NCI-H345 treated with DMSO at 0.1 percent for 48 hours (cell line): ENCODE measurements around the gene ANGEL1.

Experiments
- DNase-seq: peaks from one replicate; lab custom pipeline; 2025; ENCODE audit not compliant: unreplicated experiment; lab: John Stamatoyannopoulos, UW

ANGEL1 gene, protein sequence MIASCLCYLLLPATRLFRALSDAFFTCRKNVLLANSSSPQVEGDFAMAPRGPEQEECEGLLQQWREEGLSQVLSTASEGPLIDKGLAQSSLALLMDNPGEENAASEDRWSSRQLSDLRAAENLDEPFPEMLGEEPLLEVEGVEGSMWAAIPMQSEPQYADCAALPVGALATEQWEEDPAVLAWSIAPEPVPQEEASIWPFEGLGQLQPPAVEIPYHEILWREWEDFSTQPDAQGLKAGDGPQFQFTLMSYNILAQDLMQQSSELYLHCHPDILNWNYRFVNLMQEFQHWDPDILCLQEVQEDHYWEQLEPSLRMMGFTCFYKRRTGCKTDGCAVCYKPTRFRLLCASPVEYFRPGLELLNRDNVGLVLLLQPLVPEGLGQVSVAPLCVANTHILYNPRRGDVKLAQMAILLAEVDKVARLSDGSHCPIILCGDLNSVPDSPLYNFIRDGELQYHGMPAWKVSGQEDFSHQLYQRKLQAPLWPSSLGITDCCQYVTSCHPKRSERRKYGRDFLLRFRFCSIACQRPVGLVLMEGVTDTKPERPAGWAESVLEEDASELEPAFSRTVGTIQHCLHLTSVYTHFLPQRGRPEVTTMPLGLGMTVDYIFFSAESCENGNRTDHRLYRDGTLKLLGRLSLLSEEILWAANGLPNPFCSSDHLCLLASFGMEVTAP

GRCh38 chr14:76812422-76813383, at the start of gene ANGEL1:
TSS of gene ANGEL1 (minus strand) at chr14:76812882. CDS start at chr14:76812827, 55 bp downstream.
- DNase-seq, result peak; percentile 80

DNA sequence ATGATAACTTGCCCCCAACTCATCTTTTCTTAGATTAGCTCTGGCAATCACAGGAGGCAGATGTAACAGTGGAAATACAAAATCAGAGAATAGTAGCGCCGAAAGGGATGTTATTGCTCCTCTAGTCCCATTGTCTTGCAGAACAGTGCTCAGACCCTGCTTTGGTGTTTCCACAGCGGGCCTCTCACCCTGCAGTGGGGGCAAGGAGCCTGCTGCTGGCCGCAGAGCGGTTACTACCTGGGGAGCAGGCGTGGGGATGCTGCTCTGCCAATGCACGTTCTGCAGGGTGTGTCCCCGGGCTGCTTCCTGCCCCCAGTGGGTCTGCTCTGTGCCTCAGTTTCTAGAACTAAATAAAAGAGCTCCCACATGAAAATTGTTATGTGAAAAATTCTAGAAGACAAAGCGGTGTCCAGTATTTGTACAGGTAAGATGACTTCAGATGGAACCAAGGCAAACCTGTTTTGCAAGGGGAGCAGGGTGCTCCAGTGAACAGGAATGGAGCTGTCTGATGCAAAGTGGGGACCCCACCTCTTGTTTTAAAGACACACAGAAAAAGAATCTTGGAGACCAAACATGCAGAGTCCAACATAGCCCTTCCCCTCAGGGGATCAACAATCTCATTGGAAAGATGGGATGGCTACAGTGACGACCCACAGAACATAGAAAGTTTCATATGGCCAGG, 49.0 kb upstream of the ANGEL1 start:
- no peak for DNase-seq

GRCh38 chr14:76856769-76857168, 44.1 kb upstream of the ANGEL1 start:
- no peak for DNase-seq

DNA sequence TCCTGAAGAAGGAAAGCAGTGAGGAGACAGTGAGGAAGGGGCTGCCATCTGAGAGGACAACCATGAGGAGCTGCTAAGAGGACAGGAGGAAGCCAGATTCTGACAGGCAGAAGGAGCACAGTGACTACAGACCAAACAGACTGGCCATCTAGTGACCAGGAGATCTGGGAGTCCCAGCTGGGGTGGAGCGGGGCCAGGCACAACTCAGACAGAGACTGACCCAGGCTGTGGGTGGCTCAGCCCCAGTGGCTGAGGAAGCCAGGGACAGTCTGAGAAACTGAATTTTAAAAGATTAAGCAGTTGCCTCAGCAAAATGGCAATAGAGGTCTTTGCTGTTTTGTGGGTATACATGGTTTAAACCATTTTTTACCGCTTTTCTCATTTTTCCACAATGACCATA, 42.4 kb upstream of the ANGEL1 start:
- DNase-seq, result no peak

GRCh38 chr14:76848879-76849278, 36.2 kb upstream of the ANGEL1 start:
- DNase-seq, result no peak

DNA sequence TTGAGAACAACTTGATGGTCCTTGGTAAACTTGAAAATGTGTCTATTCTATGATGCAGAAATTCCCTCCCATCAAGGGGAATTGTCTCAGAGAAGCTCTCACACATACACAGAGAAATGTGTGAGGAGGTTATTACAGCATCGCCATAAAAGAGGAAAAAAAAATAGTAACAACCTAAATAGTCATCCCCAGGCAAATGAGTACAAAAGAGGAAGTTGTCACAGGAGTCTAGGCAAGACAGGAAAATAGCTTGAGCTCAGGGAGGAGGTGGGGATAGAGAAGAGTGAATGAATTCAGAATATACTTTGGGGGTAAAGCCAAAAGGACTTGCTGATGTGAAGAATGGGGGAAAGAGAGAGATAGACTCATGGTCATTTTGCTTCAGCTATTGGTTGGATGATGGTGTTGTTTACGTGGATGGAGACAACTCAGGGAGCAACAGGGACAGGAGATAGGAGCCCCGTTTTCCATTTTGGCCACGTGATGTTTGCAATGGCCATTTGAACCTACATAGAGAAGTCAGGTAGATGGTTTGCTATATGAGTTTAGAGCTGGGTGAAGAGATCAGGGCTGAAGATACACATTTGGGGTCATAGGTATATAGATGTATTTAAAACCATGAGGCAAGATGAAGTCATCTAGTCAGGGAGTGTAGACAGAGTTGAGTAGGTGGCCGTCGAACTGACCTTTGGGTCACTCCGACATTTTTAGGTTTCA, 33.8 kb upstream of the ANGEL1 start:
- no peak for DNase-seq

- no peak for DNase-seq
These were observed 31.5 kb upstream of the ANGEL1 start for GRCh38 chr14:76844223-76844622.

GRCh38 chr14:76842414-76842813, 29.7 kb upstream of the ANGEL1 start:
- DNase-seq, result no peak

GRCh38 chr14:76837524-76837923, 24.8 kb upstream of the ANGEL1 start:
- DNase-seq, result no peak

DNA sequence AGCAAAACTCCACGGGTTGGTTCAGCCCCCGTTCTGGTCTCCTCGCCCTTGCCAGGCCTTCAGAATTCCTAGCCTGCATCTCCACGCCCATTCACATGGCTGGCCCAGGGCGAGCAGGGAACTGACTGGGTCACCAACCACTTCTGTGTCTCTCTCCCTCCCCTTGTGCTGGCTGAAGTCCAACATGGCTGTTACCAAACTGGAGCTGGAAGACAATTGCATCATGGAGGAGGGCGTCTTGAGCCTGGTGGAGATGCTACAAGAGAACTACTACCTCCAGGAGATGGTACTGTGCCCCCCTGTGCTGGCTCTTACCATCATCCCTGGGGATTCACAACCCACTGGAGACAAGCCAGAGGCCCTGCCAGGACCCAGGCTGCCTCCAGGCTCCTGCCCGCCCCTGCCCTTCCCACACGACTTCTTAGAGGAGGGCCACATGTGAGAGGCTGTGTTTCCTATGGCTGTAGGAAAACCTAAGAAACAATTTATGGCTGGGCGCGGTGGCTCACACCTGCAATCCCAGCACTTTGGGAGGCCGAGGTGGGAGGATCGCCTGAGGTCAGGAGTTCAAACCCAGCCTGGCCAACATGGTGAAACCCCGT, 23.4 kb upstream of the ANGEL1 start:
- no peak for DNase-seq

GRCh38 chr14:76834241-76834661, 21.6 kb upstream of the ANGEL1 start:
- no peak for DNase-seq

- no peak for DNase-seq
These were observed 20.3 kb upstream of the ANGEL1 start for GRCh38 chr14:76833011-76833410.

DNA sequence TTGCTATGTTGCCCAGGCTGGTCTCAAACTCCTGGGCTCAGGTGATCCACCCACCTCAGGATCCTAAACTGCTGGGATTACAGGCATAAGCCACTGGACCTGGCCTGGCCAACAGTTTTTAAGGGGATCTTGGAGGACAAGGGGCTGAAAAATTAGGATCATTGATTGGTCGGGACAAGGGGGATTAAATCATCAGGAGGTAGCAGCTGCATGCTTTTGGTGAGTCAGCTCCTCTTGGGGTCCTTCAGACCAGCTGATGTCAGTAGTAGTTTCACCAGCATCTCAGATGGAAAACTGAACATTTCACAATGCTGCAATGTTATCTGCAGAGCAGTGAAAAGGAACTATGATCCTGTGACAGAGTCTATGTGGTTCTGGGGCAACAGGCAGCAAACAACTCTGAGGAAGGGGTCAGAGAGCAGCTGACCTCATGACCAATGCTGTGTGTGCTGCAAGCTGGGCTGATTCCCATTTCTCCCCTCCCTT, 19.9 kb upstream of the ANGEL1 start:
- DNase-seq, result no peak

DNA sequence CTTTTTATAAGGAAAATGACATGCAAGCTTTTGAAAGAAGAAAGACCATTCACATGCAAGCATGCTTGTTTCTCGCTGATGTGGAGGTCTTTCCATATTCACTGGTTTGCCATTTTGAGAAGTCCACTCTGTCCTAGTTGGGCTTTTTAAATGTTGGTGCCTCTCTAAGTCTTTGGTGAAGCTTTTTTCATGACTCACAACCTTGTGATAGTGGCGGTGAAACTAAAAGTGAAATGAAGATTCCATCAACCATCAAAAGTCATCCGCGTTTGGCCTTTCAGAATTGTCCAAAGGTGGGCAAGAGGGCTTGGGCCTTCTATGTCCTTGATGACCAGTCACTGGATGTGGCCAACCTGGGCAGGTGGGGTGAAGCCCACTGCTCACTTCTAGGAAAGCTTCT, 17.9 kb upstream of the ANGEL1 start:
- DNase-seq, result no peak

- DNase-seq, result no peak
These were observed 17.2 kb upstream of the ANGEL1 start for GRCh38 chr14:76829650-76830421.

- no peak for DNase-seq
These were observed 16.3 kb upstream of the ANGEL1 start for GRCh38 chr14:76829013-76829365.

DNA sequence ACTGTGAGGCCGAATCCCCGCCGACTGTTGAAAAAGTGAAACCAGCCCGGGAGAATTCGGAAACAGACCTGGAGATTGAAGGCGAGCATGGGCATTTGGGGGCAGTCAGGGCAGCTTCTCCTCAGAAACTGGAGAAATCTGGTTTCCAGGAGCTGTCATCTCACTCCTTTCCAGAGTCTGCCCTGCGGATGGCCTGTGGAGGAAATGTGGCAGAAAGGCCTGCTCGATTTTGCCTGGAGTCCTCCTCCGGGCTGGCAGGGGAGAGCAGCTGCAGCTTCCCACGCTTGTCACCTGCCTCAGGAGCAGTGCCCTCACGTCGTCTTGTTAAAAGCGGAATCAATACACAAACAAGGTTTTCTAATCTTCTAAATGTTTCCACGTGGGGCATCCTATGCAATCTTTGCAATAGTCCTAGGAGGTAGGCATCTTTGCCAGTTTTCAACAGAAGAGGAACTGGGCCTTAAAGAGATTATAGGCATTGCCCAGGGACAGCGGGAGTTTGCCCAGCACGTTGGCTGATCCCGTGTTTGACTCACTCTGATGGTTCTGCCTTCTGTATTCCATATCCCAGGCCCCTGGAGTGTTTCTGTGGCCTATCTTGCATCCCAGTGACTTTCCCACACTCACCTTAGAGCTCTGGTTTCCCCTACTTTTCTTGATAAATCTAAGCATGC, 15.8 kb upstream of the ANGEL1 start:
- no peak for DNase-seq

DNA sequence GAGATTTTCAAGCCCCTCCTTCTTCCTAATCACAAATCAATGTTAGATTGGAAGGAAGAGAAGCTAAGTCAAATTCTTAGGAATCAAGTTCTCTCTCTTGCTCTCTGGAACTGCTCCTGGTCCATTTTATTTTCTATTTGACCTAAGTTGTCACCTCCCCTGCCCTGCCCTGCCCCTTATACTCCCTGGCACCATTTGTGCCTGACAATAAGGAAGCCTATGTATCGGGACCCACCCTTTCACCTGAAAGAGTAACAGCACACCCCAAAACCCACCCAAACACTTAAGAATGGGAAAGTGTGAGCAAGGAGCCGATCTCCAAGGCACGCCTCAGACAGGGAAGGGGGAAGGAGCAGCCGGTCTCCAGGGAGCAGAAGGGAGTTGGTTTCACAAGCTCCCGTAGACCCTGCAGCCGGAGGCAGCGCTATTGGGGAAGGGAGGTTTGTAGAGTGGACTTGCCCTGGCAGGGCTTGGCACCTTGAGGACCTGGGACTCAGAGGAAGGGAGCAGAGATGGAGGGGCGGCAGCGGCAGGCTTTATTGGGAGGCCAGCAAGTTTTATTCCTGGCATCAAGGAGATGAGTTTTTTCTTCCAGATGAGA, 15.1 kb upstream of the ANGEL1 start:
- no peak for DNase-seq
